ENCODE measurements around the gene GALNT1. TPM values are rescaled to one million over a fixed set of nuclear protein-coding genes. Genes with fewer than 3 reads are reported as not detected.

The GALNT1 gene
- total RNA-seq, 1 experiment from 2014 or later = 80.1 TPM

GRCh38 chr18:35682281-35682867 lies 100.8 kb downstream of the GALNT1 start (continued):
- no peak for TF ChIP-seq ZNF138 (CRISPR knock-in tag; conservative IDR thresholded peaks at IDR 0.05)
- TF ChIP-seq JAZF1 (CRISPR knock-in tag; IDR thresholded peaks at IDR 0.05) = no peak
- no peak for TF ChIP-seq PREB (CRISPR knock-in tag; IDR thresholded peaks at IDR 0.05; ENCODE audit: borderline replicate concordance)
- TF ChIP-seq ZNF121 (CRISPR knock-in tag; IDR thresholded peaks at IDR 0.05) = no peak
- no peak for TF ChIP-seq TEAD1 (CRISPR knock-in tag; IDR thresholded peaks at IDR 0.05)
- TF ChIP-seq ZNF396 (CRISPR knock-in tag; IDR thresholded peaks at IDR 0.05; ENCODE audit: borderline replicate concordance) = no peak

GRCh38 chr18:35683021-35683420 lies 101.5 kb downstream of the GALNT1 start:
- Mint-ChIP-seq H3K36me3 (peaks cover 3% of the 10 kb centered on the region; the same call in 1 of the 2 replicates), H3K27ac (no peak overlapping the region), H3K27me3 (ENCODE audit: low read depth) (no peaks in the 10 kb centered on the region), H3K9me3 (no peaks in the 10 kb centered on the region), H3K4me1 (no peaks in the 10 kb centered on the region), H3K4me3 (no peak overlapping the region)
- DNase-seq (ENCODE audit: low spot score) (no peak), ATAC-seq (no peak)
- ChIA-PET POLR2A (no interaction called here), CTCF (no interaction called here)
- TF ChIP-seq CDX4 (CRISPR knock-in tag; IDR thresholded peaks at IDR 0.05; ENCODE audit: borderline replicate concordance) (no peak), MLX (CRISPR knock-in tag; IDR thresholded peaks at IDR 0.05) (no peak), NR1H2 (CRISPR knock-in tag; IDR thresholded peaks at IDR 0.05) (no peak), GRHL2 (CRISPR knock-in tag; IDR thresholded peaks at IDR 0.05; ENCODE audit: insufficient replicate concordance, severe bottlenecking) (no peak), ATF2 (CRISPR knock-in tag; IDR thresholded peaks at IDR 0.05; ENCODE audit: borderline replicate concordance, low read depth) (no peak), JAZF1 (CRISPR knock-in tag; IDR thresholded peaks at IDR 0.05) (no peak), ZNF416 (CRISPR knock-in tag; IDR thresholded peaks at IDR 0.05) (no peak), ESRRA (CRISPR knock-in tag; IDR thresholded peaks at IDR 0.05; ENCODE audit: borderline replicate concordance) (no peak), AR (CRISPR knock-in tag; IDR thresholded peaks at IDR 0.05) (no peak), E2F5 (CRISPR knock-in tag; IDR thresholded peaks at IDR 0.05) (no peak), ZNF532 (CRISPR knock-in tag; IDR thresholded peaks at IDR 0.05; ENCODE audit: borderline replicate concordance) (no peak), NR3C1 (CRISPR knock-in tag; conservative IDR thresholded peaks at IDR 0.05; ENCODE audit: low read depth) (no peak), ZBTB43 (CRISPR knock-in tag; IDR thresholded peaks at IDR 0.05) (no peak), USF1 (CRISPR knock-in tag; IDR thresholded peaks at IDR 0.05) (no peak), ZNF317 (CRISPR knock-in tag; IDR thresholded peaks at IDR 0.05; ENCODE audit: borderline replicate concordance, low read depth) (no peak), TP53 (CRISPR knock-in tag; IDR thresholded peaks at IDR 0.05) (no peak)

Measured in WTC11 (cell line).